DMS153 treated with DMSO at 0.1 percent for 48 hours (cell line): ENCODE results near the gene PARD3.
"Not testable (repeated sequence)": the region's sequence is repeated elsewhere in the genome, so short reads cannot be mapped to it uniquely, and the experiment has no call there.

Experiments
- DNase-seq: peaks from one replicate; lab custom pipeline; 2025; ENCODE audit not compliant: unreplicated experiment; lab: John Stamatoyannopoulos, UW

PARD3 gene

DNA sequence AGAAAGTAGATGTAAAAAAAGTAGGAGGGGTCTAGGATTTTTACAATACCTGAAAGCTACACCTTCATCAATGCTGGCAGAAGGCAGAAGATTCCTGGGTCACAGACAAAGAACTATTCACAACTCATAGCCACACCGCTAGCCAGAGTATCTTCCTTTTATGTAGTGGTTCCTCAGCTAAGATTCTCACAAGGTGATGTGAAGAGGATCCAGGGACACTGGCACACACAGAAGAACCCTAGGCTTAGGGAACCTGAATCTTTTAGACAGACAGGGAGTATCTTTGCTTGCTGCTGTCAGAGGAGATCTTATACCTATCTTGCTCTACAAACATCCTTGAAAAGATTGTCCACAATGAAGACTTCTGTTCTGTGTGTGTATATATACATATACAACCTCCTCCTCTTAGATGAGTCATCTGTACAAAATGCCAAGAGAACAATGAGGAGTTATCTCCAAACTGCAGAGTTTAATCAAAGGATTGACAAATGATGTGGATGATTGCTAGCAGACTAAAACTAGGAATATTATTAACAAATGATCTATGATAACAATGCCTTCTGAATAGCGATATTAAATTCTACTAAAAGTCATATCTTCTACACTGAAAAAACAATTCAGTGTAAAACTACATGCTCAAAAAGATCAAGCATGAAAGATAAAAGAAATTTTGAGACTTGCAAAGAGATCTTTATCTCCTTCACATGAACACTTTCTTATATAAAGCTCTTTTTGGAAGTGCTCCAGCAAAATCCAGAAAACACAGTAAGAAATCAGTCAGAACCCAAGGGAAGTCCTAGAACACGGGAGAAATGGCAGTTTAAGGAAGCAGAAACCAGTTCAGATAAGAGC is 409.3 kb downstream of the PARD3 start:
- DNase-seq: no peak

DNA sequence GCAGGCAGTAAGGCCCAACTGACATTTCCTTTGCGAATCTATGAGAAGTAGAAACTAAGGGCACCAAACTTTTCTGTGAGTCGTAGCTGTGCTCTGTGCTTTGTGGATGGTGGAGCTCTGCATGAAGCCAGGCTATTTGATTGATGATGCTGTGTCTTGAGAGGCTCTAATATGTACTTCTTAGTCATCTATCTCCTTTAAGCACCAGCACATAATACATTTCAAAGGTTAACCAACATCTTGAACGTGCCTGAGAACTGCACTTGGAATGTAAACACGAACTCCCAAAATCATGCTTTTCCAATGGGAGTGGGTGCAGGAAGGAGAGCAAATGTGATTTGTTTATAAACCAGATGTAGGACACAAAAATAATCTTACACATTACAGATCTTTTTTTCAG is 411.6 kb downstream of the PARD3 start:
- DNase-seq: no peak

DNA sequence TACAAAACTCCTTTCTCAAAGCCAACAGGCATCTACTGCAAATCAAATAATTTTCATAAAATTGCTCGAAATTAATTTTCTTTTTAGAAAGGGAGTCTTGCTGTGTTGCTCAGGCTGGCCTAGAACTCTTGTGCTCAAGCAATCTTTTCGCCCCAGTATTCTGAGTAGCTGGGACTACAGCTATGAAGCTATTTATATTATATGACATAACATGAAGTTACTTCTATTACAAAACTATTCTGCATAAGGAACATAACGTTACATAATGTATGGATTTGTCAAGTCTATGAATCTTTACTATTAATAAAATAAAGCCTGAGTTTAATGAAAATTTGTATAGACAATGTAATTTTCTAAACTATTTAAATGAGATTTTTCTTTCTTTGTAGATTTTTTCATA is 415.0 kb downstream of the PARD3 start:
- no peak for DNase-seq

DNA sequence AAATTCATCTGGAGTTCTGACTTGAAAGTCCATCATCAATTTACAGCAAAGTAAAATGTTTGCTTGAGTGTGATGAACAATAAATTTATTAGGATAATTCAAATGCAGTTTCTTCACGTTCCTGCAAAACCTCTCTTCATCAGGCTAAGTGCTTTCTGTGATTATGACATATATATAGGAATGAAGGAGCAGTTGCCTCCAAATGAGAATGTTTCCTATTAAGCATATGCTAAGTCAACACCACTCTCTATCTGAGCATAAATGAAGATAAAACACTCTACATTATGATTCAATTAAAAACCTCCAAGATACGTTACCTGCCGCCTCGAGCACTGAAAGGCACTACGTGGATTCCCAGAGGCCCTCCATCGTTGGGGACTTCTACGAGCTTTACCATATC is 416.1 kb downstream of the PARD3 start:
- DNase-seq: no peak

DNA sequence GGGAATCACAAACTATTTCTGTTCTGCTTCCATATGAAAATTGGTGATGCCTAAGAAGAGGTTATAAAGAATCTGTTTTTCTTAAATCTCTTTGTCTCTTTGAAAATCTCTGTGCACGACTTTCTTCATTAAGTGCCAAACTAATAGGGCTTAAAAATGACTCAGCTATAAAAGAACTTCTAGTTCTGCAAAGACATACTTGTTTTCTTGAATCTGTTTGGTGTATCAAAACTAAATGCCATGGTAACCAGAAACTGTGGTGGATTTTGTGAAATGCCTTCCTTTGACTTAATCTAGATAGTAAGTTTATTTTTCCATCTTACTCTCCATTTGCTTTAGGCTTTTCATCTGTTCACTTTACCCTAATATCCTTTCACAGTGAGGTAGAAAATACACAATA is 417.8 kb downstream of the PARD3 start:
- no peak for DNase-seq

DNA sequence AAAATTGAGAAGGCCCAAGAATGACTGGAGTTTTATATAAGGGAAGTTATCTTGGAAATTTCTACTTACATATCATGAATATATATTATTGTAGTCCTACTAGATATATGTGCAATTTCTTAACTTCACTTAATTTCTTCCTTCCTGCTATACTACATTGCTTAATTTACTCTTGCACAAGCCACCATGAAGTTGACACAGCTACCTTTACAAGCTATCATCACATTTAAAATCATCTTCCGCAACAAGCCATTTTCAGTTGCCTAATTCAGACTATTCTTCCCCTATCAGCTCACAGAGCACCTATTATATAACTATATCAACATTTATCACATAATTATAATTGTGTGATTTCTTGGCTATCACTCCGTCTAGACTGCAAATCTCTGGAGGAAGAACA is 418.4 kb downstream of the PARD3 start:
- DNase-seq: no peak

DNA sequence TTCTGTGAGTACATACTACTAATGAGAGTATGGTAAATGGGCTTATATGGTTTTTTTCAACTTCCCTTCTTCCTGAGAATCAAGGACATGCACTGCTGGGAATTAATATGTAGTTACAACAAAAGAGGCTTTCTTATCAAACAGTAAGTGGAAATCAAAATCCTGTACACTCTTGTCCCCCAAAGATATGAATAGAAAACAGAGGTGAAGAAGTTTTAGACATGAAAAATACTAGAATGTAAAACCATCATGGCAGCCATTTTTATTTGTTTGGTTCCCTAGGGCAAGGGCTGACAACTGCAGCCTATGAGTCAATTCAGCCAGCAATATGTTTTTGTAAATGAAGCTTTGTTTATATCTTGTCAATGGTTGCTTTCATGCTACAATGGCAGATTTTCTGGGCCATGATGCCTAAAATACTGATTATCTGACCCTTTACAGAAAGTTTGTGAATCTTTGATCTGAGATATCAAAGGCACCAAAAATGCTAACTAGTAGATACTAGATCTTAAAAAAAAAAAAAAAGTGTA is 422.4 kb downstream of the PARD3 start:
- no peak for DNase-seq

DNA sequence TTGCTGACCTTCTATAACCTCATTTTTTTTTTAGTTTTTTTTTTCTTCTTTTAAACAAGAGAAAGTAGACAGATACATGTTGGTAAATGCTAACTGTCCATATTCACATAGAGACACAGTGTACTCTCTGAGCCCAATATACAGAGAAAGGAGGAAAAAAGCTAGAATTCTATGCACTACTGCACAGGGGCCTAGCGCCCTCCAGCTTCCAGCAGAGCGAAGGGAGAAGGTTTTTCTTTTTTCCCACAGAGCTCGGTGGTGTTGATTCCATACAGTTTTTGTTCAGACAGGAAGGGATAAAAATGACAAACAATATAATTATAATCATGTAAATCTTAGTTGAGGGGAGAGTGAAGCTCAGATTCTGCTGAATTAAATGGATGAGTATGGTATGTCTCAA is 423.9 kb downstream of the PARD3 start:
- not testable (repeated sequence) for DNase-seq

DNA sequence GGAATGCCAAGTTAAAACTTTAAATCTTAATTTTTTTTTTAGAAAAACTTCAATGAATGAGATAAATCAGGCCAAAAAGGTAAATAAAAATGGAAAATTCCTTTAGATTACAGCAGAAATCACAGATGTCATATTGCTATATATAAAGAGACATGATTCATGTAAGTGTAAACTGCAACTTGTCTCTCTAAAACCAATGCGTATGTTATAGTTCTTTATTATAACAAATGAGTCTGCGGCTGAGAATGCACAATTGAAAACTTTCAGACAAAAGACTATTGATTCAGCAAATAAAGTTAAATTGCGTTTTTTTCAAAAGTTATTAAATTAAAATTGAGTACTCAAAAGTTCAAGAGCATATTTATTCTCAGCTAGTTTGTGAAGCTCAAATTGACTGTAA is 425.3 kb downstream of the PARD3 start:
- DNase-seq: no peak

DNA sequence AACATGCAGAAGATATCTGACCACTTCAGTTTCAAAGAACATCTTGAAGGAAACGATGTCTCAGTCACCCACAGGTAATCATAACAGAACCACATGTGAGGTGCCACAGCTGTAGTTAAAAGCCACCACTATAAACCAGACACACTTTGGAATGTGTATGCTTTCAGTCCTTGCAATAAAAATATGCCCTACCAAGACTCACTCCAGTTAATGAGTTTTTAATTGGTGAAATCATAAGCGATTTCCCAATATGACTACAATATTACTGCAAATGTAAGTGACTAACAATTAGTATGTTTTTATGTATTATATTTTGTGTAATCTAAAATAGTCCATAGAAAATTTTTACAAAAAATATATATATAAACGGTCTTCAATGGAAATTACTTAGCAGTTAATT is 428.2 kb downstream of the PARD3 start:
- DNase-seq: no peak

DNA sequence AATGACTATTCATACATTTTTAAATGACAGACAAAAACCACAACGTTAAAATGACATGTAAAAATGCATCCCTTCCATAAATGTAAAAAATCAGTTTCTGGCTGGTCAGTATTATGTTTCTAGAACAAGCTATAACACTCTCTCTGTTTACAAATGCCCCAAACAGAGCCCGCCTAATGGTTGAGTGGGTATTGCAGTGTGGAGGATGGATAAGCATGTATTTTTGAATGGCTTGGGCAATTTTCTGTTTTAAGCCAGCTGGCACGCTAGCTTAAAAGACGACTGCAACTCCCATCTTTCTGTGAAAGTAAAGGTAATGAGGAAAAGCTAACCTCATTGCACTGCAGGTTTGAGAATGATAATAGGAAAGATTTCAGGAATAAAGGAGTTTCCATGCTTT is 430.7 kb downstream of the PARD3 start:
- DNase-seq: no peak

DNA sequence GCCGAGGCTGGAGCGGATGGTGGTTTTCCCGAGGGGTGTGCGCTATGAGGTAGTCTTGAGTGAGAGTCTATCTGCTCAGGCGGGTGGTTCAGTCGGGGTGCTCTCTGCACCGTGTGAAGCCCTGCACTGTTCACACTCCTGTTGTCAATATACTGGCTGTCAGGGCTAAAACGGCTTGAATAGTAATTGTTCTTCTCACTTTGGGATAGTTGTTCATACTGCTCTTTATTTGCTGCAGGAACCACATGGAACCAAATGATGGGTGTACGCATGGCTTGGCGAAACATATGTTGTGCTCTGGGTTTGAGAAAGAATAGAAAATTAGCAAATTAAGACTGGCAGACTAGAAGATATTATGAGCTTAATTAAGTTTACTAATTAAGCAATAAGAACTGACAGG is 432.5 kb downstream of the PARD3 start:
- no peak for DNase-seq

DNA sequence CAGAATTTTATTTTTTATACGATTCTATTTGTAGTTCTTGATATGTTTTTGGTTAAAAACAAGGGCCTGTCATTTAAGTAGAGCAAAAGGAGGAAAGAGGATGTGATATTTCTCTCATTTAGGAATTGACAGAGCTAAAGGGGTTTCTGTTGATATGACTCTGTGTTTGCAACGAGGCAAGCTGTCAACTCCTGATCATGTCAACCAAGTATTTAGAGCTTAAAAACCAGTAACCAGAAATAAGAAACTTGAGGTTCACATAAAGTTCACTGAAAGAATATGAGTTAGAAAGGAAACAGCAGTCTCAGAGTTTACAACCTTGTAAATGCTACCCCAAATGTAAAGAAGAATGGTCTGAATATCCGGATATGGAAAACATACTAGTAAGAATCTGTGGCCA is 434.2 kb downstream of the PARD3 start:
- DNase-seq: no peak

DNA sequence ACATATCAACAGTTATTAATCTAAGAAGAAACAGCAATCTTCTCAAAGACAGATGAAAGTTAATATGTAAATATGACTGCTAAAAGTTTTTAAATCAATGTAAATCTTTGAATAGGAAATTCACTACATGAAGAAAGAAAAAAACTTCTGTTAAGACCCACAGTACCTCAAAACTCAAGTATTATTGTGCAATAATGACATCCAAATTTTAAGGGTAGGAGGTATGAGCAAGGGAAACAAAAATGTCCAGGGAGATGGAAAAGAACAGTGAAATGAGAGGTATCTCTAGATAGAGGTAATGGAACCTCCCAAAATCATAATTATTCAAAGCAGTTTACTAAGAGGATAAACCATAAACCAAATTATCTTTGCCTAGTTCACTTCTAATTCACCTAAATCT is 436.8 kb downstream of the PARD3 start:
- DNase-seq: no peak

DNA sequence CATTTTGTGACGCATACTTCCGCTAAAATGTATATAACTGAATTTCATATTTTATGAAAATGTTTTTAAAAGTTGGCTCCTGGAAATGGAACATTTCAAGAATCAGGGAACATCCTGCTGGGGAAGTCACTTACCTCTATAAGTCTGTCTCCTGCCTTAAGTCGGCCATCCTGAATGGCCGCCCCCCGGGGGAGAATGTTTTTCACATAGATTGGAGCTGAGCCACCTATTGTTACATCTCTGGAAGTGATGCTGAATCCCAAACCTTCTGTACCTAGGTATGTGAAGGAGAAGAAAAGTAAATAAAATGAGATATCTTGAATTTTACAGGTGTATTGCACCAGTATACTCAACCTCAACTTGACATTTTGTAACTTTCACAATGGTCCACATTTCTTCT is 437.3 kb downstream of the PARD3 start:
- no peak for DNase-seq

DNA sequence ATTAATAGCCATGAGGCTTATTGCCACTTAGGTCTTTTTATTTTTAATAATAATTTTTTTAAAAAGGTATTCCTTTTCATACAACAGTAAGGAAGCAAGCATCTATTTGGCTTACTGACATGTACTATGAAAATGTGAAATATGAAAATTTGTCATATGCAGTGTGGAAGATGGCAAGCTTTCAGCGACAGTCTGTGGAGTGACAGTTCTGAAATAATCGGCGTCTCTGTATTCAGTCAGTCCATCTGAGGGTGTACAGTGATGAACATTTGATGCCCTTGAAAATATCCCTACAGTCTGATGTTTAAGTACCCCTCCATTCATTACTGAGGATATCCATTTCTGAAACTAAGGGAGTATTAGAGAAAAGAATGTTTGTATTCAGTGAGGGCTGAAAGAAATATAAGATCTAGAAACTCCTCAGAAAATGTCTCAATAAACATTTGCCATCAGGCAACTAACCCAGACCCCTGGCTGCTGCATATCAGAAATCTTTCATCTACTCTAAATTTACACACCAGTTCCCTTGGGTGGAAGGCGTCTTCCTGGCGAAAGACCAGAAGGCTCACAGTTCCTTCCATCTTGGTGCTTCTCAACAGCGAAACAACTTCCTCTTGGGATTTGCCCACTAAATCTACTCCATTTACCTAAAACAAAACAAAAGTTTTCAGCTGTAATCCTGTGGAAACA is 440.6 kb downstream of the PARD3 start:
- DNase-seq: no peak

DNA sequence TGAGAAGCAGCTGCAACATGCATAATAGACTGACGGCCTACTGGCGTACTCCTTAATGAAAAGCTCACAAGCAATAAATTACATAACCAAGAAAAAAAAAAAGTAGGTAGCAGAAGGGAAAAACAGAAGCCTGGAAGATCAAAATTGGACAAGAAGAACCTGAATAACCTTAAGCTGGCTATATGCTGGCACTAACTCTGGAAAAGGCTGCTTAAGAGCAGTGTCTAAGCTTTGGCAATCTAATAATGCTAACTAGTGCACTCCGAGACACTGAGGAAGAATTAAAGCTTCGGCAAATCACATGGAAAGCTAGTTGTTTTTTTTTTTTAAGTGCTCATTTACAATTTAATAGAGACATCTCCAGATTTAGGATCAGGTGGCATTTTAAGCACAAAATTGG is 441.9 kb downstream of the PARD3 start:
- DNase-seq: no peak

DNA sequence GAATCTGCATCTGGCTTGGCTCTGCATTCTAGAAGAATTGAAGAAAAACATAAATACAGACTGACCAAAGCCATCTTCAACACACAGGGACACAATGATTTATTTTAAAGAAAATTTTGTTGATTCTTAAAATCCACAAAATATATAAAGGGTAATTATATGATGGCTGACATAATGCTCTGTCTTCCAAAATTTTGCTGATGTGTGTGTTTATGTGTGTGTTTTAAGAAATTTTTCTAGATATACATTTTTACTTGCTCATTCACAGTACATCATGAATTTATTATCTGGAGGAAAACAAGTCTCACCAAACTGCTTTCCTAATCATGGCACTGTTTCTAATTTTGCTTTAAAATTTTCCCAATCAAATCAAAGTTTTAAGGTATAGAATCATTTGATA is 442.6 kb downstream of the PARD3 start:
- no peak for DNase-seq

DNA sequence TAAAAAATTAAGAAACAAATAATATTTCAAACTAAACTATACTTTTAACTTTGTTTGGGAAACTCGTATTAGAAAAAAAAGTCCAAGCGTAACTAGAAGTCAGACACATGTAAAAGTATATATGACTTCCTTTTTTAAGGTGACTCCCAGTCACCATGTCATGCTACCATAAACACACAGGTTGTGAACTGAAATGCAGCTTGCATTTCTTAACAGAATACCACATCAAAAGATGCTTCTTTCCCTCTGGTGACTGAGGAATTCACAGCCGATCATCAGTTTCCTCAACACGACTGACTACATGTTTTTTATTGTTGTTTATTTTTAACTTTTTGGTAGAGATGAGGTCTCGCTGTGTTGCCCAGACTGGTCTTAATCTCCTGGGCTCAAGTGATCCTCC is 445.0 kb downstream of the PARD3 start:
- DNase-seq: no peak

DNA sequence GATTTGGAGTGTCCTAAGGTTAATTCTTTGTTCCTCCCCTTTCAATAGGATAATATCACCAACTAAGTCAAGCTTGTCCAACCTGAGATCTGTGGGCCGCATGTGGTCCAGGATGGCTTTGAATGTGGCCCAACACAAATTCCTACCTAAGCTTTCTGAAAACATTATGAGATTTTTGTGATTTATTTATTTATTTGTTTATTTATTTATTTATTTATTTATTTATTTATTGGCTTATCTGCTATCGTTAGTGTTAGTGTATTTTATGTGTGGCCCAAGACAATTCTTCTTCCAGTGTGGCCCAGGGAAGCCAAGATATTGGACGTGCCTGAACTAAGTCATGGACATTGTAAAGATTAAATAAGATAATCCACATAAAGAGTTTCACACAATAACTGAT is 446.0 kb downstream of the PARD3 start:
- no peak for DNase-seq

DNA sequence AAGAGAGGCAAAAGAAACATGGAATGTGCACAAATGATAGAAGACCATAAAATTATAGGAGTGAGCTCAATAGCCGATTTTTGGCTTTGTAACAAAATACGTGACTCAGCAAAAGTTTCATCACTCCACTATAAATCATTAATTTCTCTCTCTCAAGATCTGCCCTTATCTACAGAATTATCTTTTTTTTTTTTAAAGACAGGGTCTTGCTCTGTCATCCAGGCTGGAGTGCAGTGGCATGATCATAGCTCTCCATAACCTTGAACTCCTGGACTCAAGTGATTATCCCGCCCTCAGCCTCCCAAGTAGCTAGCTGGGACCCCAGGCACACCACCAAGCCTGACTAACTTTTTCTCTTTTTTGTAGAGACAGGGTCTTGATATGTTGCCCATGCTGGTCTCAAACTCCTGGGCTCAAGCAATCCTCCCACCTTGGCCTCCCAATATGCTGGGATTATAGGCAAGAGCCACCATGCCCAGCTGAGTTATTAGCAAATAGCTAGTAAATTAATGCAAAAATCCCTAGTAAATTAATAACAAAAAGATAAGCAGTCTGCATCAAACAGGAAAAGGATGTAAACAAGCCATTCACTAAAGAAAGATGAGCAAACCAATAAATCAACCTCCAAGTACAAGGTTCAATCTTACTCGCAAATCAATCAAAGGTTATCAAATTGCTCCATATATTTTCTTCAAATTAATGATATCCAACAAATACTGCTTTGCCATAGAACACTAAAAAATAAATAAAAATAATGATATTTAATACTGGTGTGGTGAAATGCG is 450.7 kb downstream of the PARD3 start:
- no peak for DNase-seq

DNA sequence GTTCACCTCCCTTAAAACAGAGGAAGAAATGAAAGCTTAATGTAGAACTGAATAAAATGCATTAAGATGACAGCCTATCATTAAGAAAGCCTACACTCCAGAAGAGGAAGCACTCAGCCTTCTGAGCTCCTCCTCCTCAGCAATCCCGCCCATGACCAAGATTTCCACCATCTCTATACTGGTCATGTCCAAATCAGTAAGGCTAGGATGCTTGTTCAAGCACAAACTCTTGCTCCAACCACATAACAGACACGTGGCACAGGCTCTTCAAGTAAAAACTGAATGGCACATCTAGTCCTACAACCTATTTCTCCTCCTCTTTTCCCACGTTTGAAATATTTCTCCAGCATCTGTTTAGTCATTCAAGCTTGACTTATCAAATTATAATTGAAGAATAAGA is 454.1 kb downstream of the PARD3 start:
- DNase-seq: no peak
